ENCODE results near the gene ZMYM4.
"Not testable (repeated sequence)": the region's sequence is repeated elsewhere in the genome, so short reads cannot be mapped to it uniquely, and the experiment has no call there.

Gene ZMYM4

GRCh38 chr1:35231287-35231686 is 37.2 kb upstream of the ZMYM4 start:
- TF ChIP-seq CTCF (IDR thresholded peaks at IDR 0.05; ENCODE audit: low read depth, low read length, missing control alignments) = no peak
- no peak for DNase-seq (ENCODE audit: low read depth)
- H3K4me3 ChIP-seq (ENCODE audit: low read depth, low read length) = no peak overlapping the region

- not testable (repeated sequence) for H3K4me3 ChIP-seq (ENCODE audit: low read depth, low read length); DNase-seq (ENCODE audit: low read depth)
Measured at GRCh38 chr1:35236772-35237171, 31.7 kb upstream of the ZMYM4 start.

- H3K4me3 ChIP-seq (ENCODE audit: low read depth, low read length) = no peak overlapping the region
- DNase-seq (ENCODE audit: low read depth) = no peak
- no peak for TF ChIP-seq CTCF (IDR thresholded peaks at IDR 0.05; ENCODE audit: low read depth, low read length, missing control alignments)
Measured at GRCh38 chr1:35243691-35244090, 24.8 kb upstream of the ZMYM4 start.

GRCh38 chr1:35247256-35247655 is 21.3 kb upstream of the ZMYM4 start:
- DNase-seq (ENCODE audit: low read depth) = no peak
- H3K4me3 ChIP-seq (ENCODE audit: low read depth, low read length) = no peak overlapping the region

GRCh38 chr1:35253941-35254340 is 14.6 kb upstream of the ZMYM4 start:
- DNase-seq (ENCODE audit: low read depth) = no peak
- no peak for TF ChIP-seq CTCF (IDR thresholded peaks at IDR 0.05; ENCODE audit: low read depth, low read length, missing control alignments)
- H3K4me3 ChIP-seq (ENCODE audit: low read depth, low read length) = no peak overlapping the region

More at GRCh38 chr1:35247256-35247655, 21.3 kb upstream of the ZMYM4 start:
- TF ChIP-seq CTCF (IDR thresholded peaks at IDR 0.05; ENCODE audit: low read depth, low read length, missing control alignments) = no peak

- no peak for DNase-seq (ENCODE audit: low read depth)
- no peak overlapping the region for H3K4me3 ChIP-seq (ENCODE audit: low read depth, low read length)
- no peak for TF ChIP-seq CTCF (IDR thresholded peaks at IDR 0.05; ENCODE audit: low read depth, low read length, missing control alignments)
Measured at GRCh38 chr1:35255276-35255675, 13.2 kb upstream of the ZMYM4 start.

GRCh38 chr1:35259561-35259960 is 8.9 kb upstream of the ZMYM4 start:
- DNase-seq (ENCODE audit: low read depth) = no peak
- no peak overlapping the region for H3K4me3 ChIP-seq (ENCODE audit: low read depth, low read length)
- TF ChIP-seq CTCF (IDR thresholded peaks at IDR 0.05; ENCODE audit: low read depth, low read length, missing control alignments) = no peak
